Measurements from ENCODE around the gene VEGFA. TPM values are rescaled to one million over a fixed set of nuclear protein-coding genes. Genes with fewer than 3 reads are reported as not detected.

The VEGFA gene
- polyA plus RNA-seq, 4 donors = 100 to 162 (median 126) TPM

DNA sequence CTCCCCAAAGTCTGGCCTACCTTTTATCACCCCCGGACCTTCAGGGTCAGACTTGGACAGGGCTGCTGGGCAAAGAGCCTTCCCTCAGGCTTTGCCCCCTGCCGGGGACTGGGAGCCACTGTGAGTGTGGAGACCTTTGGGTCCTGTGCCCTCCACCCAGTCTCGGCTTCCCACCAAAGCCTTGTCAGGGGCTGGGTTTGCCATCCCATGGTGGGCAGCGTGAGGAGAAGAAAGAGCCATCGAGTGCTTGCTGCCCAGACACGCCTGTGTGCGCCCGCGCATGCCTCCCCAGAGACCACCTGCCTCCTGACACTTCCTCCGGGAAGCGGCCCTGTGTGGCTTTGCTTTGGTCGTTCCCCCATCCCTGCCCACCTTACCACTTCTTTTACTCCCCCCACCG is 10.3 kb downstream of the VEGFA start:
- Histone ChIP-seq H3K4me3 (ENCODE audit: low read depth in 1 of 3, low read length in 3 of 3) (no peak overlapping the region), H3K9me3 (ENCODE audit: control insufficient read depth in 2 of 2, insufficient read depth in 1 of 2, low read depth in 1 of 2, low read length in 1 of 2) (no peaks in the 10 kb centered on the region), H3K27me3 (ENCODE audit: control insufficient read depth in 3 of 3, insufficient read depth in 3 of 3, low read length in 3 of 3) (no peaks in the 10 kb centered on the region), H3K36me3 (ENCODE audit: control insufficient read depth in 3 of 3, insufficient read depth in 2 of 3, low read depth in 1 of 3, low read length in 3 of 3) (peaks cover 4 to 99% (median 39%) of the 10 kb centered on the region in 3 donors), H3K27ac (ENCODE audit: low read depth in 1 of 3, low read length in 2 of 3) (no peak overlapping the region), H3K4me1 (ENCODE audit: control insufficient read depth in 3 of 3, insufficient read depth in 2 of 3, low read depth in 1 of 3, low read length in 2 of 3) (peaks cover 0 to 13% (median 2%) of the 10 kb centered on the region in 3 donors)
- 88 to 92% (median 91%) methylated on average over 13 of the region's 13 CpGs for WGBS, 3 donors
- FAIRE-seq (no peak), DNase-seq (no peak)

DNA sequence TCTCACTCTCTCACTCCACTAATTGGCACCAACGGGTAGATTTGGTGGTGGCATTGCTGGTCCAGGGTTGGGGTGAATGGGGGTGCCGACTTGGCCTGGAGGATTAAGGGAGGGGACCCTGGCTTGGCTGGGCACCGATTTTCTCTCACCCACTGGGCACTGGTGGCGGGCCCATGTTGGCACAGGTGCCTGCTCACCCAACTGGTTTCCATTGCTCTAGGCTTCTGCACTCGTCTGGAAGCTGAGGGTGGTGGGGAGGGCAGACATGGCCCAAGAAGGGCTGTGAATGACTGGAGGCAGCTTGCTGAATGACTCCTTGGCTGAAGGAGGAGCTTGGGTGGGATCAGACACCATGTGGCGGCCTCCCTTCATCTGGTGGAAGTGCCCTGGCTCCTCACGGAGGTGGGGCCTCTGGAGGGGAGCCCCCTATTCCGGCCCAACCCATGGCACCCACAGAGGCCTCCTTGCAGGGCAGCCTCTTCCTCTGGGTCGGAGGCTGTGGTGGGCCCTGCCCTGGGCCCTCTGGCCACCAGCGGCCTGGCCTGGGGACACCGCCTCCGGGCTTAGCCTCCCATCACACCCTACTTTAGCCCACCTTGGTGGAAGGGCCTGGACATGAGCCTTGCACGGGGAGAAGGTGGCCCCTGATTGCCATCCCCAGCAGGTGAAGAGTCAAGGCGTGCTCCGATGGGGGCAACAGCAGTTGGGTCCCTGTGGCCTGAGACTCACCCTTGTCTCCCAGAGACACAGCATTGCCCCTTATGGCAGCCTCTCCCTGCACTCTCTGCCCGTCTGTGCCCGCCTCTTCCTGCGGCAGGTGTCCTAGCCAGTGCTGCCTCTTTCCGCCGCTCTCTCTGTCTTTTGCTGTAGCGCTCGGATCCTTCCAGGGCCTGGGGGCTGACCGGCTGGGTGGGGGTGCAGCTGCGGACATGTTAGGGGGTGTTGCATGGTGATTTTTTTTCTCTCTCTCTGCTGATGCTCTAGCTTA is 11.2 kb downstream of the VEGFA start:
- H3K9me3 ChIP-seq (ENCODE audit: control insufficient read depth in 2 of 2, insufficient read depth in 1 of 2, low read depth in 1 of 2, low read length in 1 of 2) = no peaks in the 10 kb centered on the region
- H3K4me3 ChIP-seq (ENCODE audit: low read depth in 1 of 3, low read length in 3 of 3) = no peak overlapping the region
- no peaks in the 10 kb centered on the region for H3K27me3 ChIP-seq (ENCODE audit: control insufficient read depth in 3 of 3, insufficient read depth in 3 of 3, low read length in 3 of 3)
- FAIRE-seq (no peak), DNase-seq (no peak)
- H3K27ac ChIP-seq (ENCODE audit: low read depth in 1 of 3, low read length in 2 of 3) = no peak overlapping the region
- peaks cover 4 to 95% (median 39%) of the 10 kb centered on the region in 3 donors for H3K36me3 ChIP-seq (ENCODE audit: control insufficient read depth in 3 of 3, insufficient read depth in 2 of 3, low read depth in 1 of 3, low read length in 3 of 3)
- WGBS, 3 donors = 75 to 88% (median 86%) methylated on average over 23 to 24 of the region's 24 CpGs
- peaks cover 0 to 4% (median 0%) of the 10 kb centered on the region in 3 donors for H3K4me1 ChIP-seq (ENCODE audit: control insufficient read depth in 3 of 3, insufficient read depth in 2 of 3, low read depth in 1 of 3, low read length in 2 of 3)

DNA sequence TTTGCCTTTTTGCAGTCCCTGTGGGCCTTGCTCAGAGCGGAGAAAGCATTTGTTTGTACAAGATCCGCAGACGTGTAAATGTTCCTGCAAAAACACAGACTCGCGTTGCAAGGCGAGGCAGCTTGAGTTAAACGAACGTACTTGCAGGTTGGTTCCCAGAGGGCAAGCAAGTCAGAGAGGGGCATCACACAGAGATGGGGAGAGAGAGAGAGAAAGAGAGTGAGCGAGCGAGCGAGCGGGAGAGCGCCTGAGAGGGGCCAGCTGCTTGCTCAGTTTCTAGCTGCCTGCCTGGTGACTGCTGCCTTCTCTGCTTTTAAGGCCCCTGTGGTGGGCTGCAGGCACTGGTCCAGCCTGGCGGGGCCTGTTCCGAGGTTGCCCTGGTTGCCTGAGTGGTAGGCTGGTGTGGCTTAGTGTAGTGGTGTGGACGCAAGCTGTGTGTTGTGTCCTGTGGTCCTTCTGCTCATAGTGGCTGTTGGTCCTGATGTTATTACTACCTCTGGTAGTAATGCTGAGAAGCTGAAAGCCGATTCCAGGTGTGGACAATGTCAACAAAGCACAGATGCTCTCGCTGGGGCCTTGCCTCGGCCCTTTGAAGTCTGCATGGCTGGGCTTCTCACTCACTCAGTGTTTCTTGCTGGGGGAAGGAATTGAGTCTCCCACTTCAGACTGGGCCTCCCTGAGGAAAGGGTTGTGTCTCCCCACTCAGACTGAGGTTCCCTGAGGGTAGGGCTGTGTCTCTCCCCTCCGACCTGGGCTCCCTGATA is 12.1 kb downstream of the VEGFA start:
- no peak for FAIRE-seq
- Histone ChIP-seq H3K4me3 (ENCODE audit: low read depth in 1 of 3, low read length in 3 of 3) (no peak overlapping the region), H3K4me1 (ENCODE audit: control insufficient read depth in 3 of 3, insufficient read depth in 2 of 3, low read depth in 1 of 3, low read length in 2 of 3) (no peaks in the 10 kb centered on the region), H3K27me3 (ENCODE audit: control insufficient read depth in 3 of 3, insufficient read depth in 3 of 3, low read length in 3 of 3) (no peaks in the 10 kb centered on the region), H3K27ac (ENCODE audit: low read depth in 1 of 3, low read length in 2 of 3) (no peak overlapping the region), H3K36me3 (ENCODE audit: control insufficient read depth in 3 of 3, insufficient read depth in 2 of 3, low read depth in 1 of 3, low read length in 3 of 3) (peaks cover 4 to 93% (median 34%) of the 10 kb centered on the region in 3 donors), H3K9me3 (ENCODE audit: control insufficient read depth in 2 of 2, insufficient read depth in 1 of 2, low read depth in 1 of 2, low read length in 1 of 2) (no peaks in the 10 kb centered on the region)
- 76 to 81% (median 78%) methylated on average over 20 of the region's 20 CpGs for WGBS, 3 donors
- no peak for DNase-seq

DNA sequence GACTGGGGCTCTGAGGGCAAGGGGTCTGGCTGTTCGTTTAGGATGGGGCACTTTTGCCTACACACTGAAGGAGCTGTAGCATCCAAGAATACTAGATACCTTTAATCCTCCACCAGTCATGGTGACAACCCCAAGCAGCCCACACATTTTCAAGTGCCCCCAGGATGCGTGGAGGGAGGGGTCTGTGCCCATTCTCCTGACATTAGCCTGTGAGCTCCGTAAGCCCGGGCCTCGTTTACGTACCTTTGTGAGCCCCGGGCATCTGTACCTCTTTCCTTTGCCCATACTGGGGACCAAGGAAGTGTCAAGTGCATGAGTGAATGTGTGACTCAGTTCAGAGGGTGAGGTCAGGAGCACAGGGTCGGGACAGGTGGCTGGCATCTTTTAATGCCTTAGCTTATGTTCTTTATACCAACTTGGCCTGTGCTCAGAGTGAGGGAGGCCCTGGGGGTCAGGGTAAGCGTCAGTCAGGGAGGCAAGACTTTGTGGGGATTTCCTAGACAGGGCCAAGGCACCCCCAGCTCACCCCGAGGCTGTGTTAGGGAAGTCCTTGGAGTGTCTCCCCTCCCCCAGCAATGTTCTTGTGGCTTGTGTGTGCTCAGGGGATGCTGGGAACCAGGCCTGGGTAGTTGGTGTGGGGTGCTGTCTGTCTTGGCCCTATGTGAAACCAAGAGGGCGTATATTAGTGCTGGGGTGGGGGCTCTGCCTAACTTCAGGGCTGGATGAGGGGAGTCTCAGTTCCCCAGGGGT is 12.9 kb downstream of the VEGFA start:
- FAIRE-seq (no peak), DNase-seq (no peak)
- 74 to 82% (median 77%) methylated on average over 11 of the region's 11 CpGs for WGBS, 3 donors
- H3K4me3 ChIP-seq (ENCODE audit: low read depth in 1 of 3, low read length in 3 of 3) = no peak overlapping the region
- H3K9me3 ChIP-seq (ENCODE audit: control insufficient read depth in 2 of 2, insufficient read depth in 1 of 2, low read depth in 1 of 2, low read length in 1 of 2) = no peaks in the 10 kb centered on the region
- H3K27me3 ChIP-seq (ENCODE audit: control insufficient read depth in 3 of 3, insufficient read depth in 3 of 3, low read length in 3 of 3) = no peaks in the 10 kb centered on the region
- H3K36me3 ChIP-seq (ENCODE audit: control insufficient read depth in 3 of 3, insufficient read depth in 2 of 3, low read depth in 1 of 3, low read length in 3 of 3) = peaks cover 4 to 90% (median 34%) of the 10 kb centered on the region in 3 donors
- H3K4me1 ChIP-seq (ENCODE audit: control insufficient read depth in 3 of 3, insufficient read depth in 2 of 3, low read depth in 1 of 3, low read length in 2 of 3) = no peaks in the 10 kb centered on the region
- no peak overlapping the region for H3K27ac ChIP-seq (ENCODE audit: low read depth in 1 of 3, low read length in 2 of 3)

- FAIRE-seq = no peak
These were observed 14.2 kb downstream of the VEGFA start for GRCh38 chr6:43784049-43784855.

GRCh38 chr6:43785220-43785752 is 15.3 kb downstream of the VEGFA start:
- H3K9me3 ChIP-seq (ENCODE audit: control insufficient read depth in 2 of 2, insufficient read depth in 1 of 2, low read depth in 1 of 2, low read length in 1 of 2) = no peaks in the 10 kb centered on the region
- WGBS, 3 donors = 80 to 85% (median 84%) methylated on average over 14 of the region's 14 CpGs
- no peaks in the 10 kb centered on the region for H3K4me1 ChIP-seq (ENCODE audit: control insufficient read depth in 3 of 3, insufficient read depth in 2 of 3, low read depth in 1 of 3, low read length in 2 of 3)
- DNase-seq (no peak), FAIRE-seq (no peak)
- H3K27me3 ChIP-seq (ENCODE audit: control insufficient read depth in 3 of 3, insufficient read depth in 3 of 3, low read length in 3 of 3) = no peaks in the 10 kb centered on the region
- peaks cover 0 to 69% (median 21%) of the 10 kb centered on the region in 3 donors for H3K36me3 ChIP-seq (ENCODE audit: control insufficient read depth in 3 of 3, insufficient read depth in 2 of 3, low read depth in 1 of 3, low read length in 3 of 3)
- H3K27ac ChIP-seq (ENCODE audit: low read depth in 1 of 3, low read length in 2 of 3) = no peak overlapping the region
- H3K4me3 ChIP-seq (ENCODE audit: low read depth in 1 of 3, low read length in 3 of 3) = no peak overlapping the region

More at GRCh38 chr6:43784049-43784855, 14.2 kb downstream of the VEGFA start:
- no peak overlapping the region for H3K27ac ChIP-seq (ENCODE audit: low read depth in 1 of 3, low read length in 2 of 3)
- H3K9me3 ChIP-seq (ENCODE audit: control insufficient read depth in 2 of 2, insufficient read depth in 1 of 2, low read depth in 1 of 2, low read length in 1 of 2) = no peaks in the 10 kb centered on the region
- no peak overlapping the region for H3K4me3 ChIP-seq (ENCODE audit: low read depth in 1 of 3, low read length in 3 of 3)
- DNase-seq = no peak
- WGBS, 3 donors = 86 to 89% (median 87%) methylated on average over 26 of the region's 26 CpGs
- H3K27me3 ChIP-seq (ENCODE audit: control insufficient read depth in 3 of 3, insufficient read depth in 3 of 3, low read length in 3 of 3) = no peaks in the 10 kb centered on the region
- H3K36me3 ChIP-seq (ENCODE audit: control insufficient read depth in 3 of 3, insufficient read depth in 2 of 3, low read depth in 1 of 3, low read length in 3 of 3) = peaks cover 0 to 79% (median 28%) of the 10 kb centered on the region in 3 donors
- no peaks in the 10 kb centered on the region for H3K4me1 ChIP-seq (ENCODE audit: control insufficient read depth in 3 of 3, insufficient read depth in 2 of 3, low read depth in 1 of 3, low read length in 2 of 3)

DNA sequence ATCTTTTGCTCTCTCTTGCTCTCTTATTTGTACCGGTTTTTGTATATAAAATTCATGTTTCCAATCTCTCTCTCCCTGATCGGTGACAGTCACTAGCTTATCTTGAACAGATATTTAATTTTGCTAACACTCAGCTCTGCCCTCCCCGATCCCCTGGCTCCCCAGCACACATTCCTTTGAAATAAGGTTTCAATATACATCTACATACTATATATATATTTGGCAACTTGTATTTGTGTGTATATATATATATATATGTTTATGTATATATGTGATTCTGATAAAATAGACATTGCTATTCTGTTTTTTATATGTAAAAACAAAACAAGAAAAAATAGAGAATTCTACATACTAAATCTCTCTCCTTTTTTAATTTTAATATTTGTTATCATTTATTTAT is 15.9 kb downstream of the VEGFA start:
- no peaks in the 10 kb centered on the region for H3K9me3 ChIP-seq (ENCODE audit: control insufficient read depth in 2 of 2, insufficient read depth in 1 of 2, low read depth in 1 of 2, low read length in 1 of 2)
- DNase-seq (no peak), FAIRE-seq (peak; percentile 33)
- 63 to 77% (median 71%) methylated on average over 3 of the region's 3 CpGs for WGBS, 3 donors
- H3K4me1 ChIP-seq (ENCODE audit: control insufficient read depth in 3 of 3, insufficient read depth in 2 of 3, low read depth in 1 of 3, low read length in 2 of 3) = no peaks in the 10 kb centered on the region
- H3K27ac ChIP-seq (ENCODE audit: low read depth in 1 of 3, low read length in 2 of 3) = no peak overlapping the region
- no peak overlapping the region for H3K4me3 ChIP-seq (ENCODE audit: low read depth in 1 of 3, low read length in 3 of 3)
- H3K36me3 ChIP-seq (ENCODE audit: control insufficient read depth in 3 of 3, insufficient read depth in 2 of 3, low read depth in 1 of 3, low read length in 3 of 3) = peaks cover 0 to 63% (median 17%) of the 10 kb centered on the region in 3 donors
- no peaks in the 10 kb centered on the region for H3K27me3 ChIP-seq (ENCODE audit: control insufficient read depth in 3 of 3, insufficient read depth in 3 of 3, low read length in 3 of 3)

Data from small intestine (tissue), 7 donors.